ENCODE data around the gene ATXN2.

DNA sequence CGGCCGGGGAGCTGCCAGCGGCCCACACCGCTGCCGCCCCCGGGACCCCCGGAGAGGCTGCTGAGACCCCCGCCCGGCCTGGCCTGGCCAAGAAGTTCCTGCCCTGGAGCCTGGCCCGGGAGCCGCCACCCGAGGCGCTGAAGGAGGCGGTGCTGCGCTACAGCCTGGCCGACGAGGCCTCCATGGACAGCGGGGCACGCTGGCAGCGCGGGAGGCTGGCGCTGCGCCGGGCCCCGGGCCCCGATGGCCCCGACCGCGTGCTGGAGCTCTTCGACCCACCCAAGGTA, 180.6 kb downstream of the ATXN2 start:
- TF ChIP-seq POLR2A (IDR thresholded peaks at IDR 0.05; ENCODE audit: low read depth, low read length) (no peak), TAF1 (IDR thresholded peaks at IDR 0.05; ENCODE audit: low read depth, low read length) (no peak), POLR2AphosphoS5 (IDR thresholded peaks at IDR 0.05; ENCODE audit: low read depth, low read length) (no peak), POU2F2 (IDR thresholded peaks at IDR 0.05; ENCODE audit: low read depth, low read length) (no peak), PAX5 (IDR thresholded peaks at IDR 0.05; ENCODE audit: insufficient read depth, low read length, severe bottlenecking) (no peak), SPI1 (IDR thresholded peaks at IDR 0.05; ENCODE audit: low read depth, low read length) (no peak)
